ENCODE measurements around the gene PLEKHA8. TPM values are rescaled to one million over a fixed set of nuclear protein-coding genes. Genes with fewer than 3 reads are reported as not detected.

The PLEKHA8 gene
- total and polyA plus RNA-seq, 2 of the 8 experiments (the other 6 are each of a cell fraction or from before 2014, with no cell fraction given) = 10.7 to 44.0 TPM

- H3K4ac ChIP-seq (replicated peaks; ENCODE audit: insufficient read length, low read depth, low read length) = no peak overlapping the region
- no peak overlapping the region for H2BK12ac ChIP-seq (ENCODE audit: low read depth, low read length)
- 95% methylated on average over 2 of the region's 2 CpGs; no CpG with 5 or more reads in 1 of the 2 experiments for WGBS, 2 experiments (ENCODE audit: extremely low coverage in 1 of 2, insufficient coverage in 1 of 2, insufficient read length in 1 of 2, insufficient replicate concordance in 2 of 2, low coverage in 1 of 2, low lambda C conversion rate in 2 of 2, missing lambda C conversion rate in 1 of 2)
- no peak overlapping the region for H2BK5ac ChIP-seq (ENCODE audit: low read depth, low read length)
- no peak overlapping the region for H3K27ac ChIP-seq (ENCODE audit: low read depth, low read length)
- H2BK15ac ChIP-seq (ENCODE audit: low read length) = no peak overlapping the region
- FAIRE-seq = no peak
- no peaks in the 10 kb centered on the region for H4K20me1 ChIP-seq (replicated peaks in 1 of 2; ENCODE audit: control insufficient read depth in 1 of 2, insufficient read depth in 2 of 2, low read length in 2 of 2)
- H3K9ac ChIP-seq (replicated peaks in 1 of 4; ENCODE audit: extremely low read depth in 1 of 4, low read depth in 3 of 4, low read length in 3 of 4) = no peak overlapping the region
- H2BK20ac ChIP-seq (ENCODE audit: low read length) = no peak overlapping the region
- H3K56ac ChIP-seq (replicated peaks; ENCODE audit: insufficient read length, low read depth, low read length) = no peak overlapping the region
- H3K14ac ChIP-seq (ENCODE audit: insufficient read length) = no peak overlapping the region
- peaks cover 0 to 4% (median 0%) of the 10 kb centered on the region in 4 experiments; a peak in 3 of 7 replicates for H3K4me1 ChIP-seq (replicated peaks in 1 of 4; ENCODE audit: control insufficient read depth in 3 of 4, insufficient read depth in 4 of 4, low read length in 3 of 4)
- no peak for DNase-seq (ENCODE audit: low read depth in 1 of 2, low spot score in 2 of 2)
- no peaks in the 10 kb centered on the region for H3K79me2 ChIP-seq (ENCODE audit: control insufficient read depth in 1 of 2, insufficient read depth in 2 of 2, low read length in 2 of 2)
- no peaks in the 10 kb centered on the region for H3K79me1 ChIP-seq (ENCODE audit: low read depth, low read length)
- H3K18ac ChIP-seq (ENCODE audit: extremely low read depth, low read length) = no peak overlapping the region
- CTCF ChIA-PET (ENCODE audit: partially characterized antibody) = interaction anchor here (1.2 to 1.5 kb wide), 3 partner anchors 9 to 80 kb away, joined by 3 to 4 read pairs (median 4); no protein-coding TSS in a partner anchor
- no peak overlapping the region for H4K8ac ChIP-seq (ENCODE audit: extremely low read depth, insufficient read depth, low read length)
- H3K9me3 ChIP-seq (ENCODE audit: insufficient read depth in 2 of 2, low read depth in 1 of 2, low read length in 1 of 2) = 0 out of 4 replicates have a peak, but pooled peaks cover 0 to 2% of the 10 kb centered on the region in 2 experiments
- no peak overlapping the region for H2BK120ac ChIP-seq (replicated peaks; ENCODE audit: low read depth, low read length)
- H3K36me3 ChIP-seq (ENCODE audit: control insufficient read depth in 2 of 4, insufficient read depth in 4 of 4, low read length in 3 of 4) = no peaks in the 10 kb centered on the region
- no peak overlapping the region for H2AFZ ChIP-seq (ENCODE audit: low read length)
- POLR2A ChIA-PET (ENCODE audit: partially characterized antibody) = interaction anchor here (1.5 to 1.9 kb wide), 2 partner anchors 14 to 27 kb away, joined by 3 to 4 read pairs; no protein-coding TSS in a partner anchor
- no peaks in the 10 kb centered on the region; a peak in 1 of 7 replicates for H3K27me3 ChIP-seq (replicated peaks in 1 of 4; ENCODE audit: control insufficient read depth in 3 of 4, extremely low read depth in 1 of 4, insufficient read depth in 3 of 4, low read length in 3 of 4)
- H4K91ac ChIP-seq (replicated peaks; ENCODE audit: insufficient read length, low read length) = no peak overlapping the region
- no peaks in the 10 kb centered on the region for H3K23me2 ChIP-seq (ENCODE audit: low read depth, low read length)
- no peak overlapping the region for H3K4me2 ChIP-seq (ENCODE audit: insufficient read depth in 1 of 2, low read depth in 2 of 2, low read length in 2 of 2)
- no peak overlapping the region for H3K4me3 ChIP-seq (ENCODE audit: extremely low read depth in 1 of 4, insufficient read depth in 2 of 4, low read depth in 3 of 4, low read length in 4 of 4)
- H2AK5ac ChIP-seq (ENCODE audit: low read depth, low read length) = no peak overlapping the region
- no peak overlapping the region for H4K5ac ChIP-seq (ENCODE audit: insufficient read length, low read depth, low read length)
- H3K23ac ChIP-seq (ENCODE audit: insufficient read length) = no peak overlapping the region
- TF ChIP-seq SP4 (IDR thresholded peaks at IDR 0.05; ENCODE audit: low read length) (no peak), TBP (IDR thresholded peaks at IDR 0.05; ENCODE audit: low read depth, low read length) (no peak), TEAD4 (IDR thresholded peaks at IDR 0.05; ENCODE audit: low read depth, low read length) (no peak), CREB1 (IDR thresholded peaks at IDR 0.05) (no peak), SAP30 (IDR thresholded peaks at IDR 0.05; ENCODE audit: insufficient read depth, insufficient replicate concordance, low read length) (no peak), POLR2A (IDR thresholded peaks at IDR 0.05; ENCODE audit: control extremely low read depth in 1 of 2, low read depth in 2 of 2, low read length in 2 of 2) (no peak), RFX5 (IDR thresholded peaks at IDR 0.05; ENCODE audit: borderline replicate concordance, low read depth, low read length) (no peak), RNF2 (IDR thresholded peaks at IDR 0.05; ENCODE audit: borderline replicate concordance, low read depth, low read length, missing control alignments, poor library complexity, severe bottlenecking) (no peak), SP2 (IDR thresholded peaks at IDR 0.05; ENCODE audit: low read length) (no peak), SIRT6 (IDR thresholded peaks at IDR 0.05; ENCODE audit: low read length) (no peak), POLR2AphosphoS5 (IDR thresholded peaks at IDR 0.05; ENCODE audit: low read depth, low read length) (no peak), RXRA (IDR thresholded peaks at IDR 0.05; ENCODE audit: insufficient read depth, low read depth, low read length) (no peak), POU5F1 (IDR thresholded peaks at IDR 0.05; ENCODE audit: low read depth, low read length) (no peak), TAF7 (optimal IDR thresholded peaks at IDR 0.05; ENCODE audit: borderline replicate concordance, low read depth, low read length) (no peak)
- TF ChIP-seq, protein P1, sequence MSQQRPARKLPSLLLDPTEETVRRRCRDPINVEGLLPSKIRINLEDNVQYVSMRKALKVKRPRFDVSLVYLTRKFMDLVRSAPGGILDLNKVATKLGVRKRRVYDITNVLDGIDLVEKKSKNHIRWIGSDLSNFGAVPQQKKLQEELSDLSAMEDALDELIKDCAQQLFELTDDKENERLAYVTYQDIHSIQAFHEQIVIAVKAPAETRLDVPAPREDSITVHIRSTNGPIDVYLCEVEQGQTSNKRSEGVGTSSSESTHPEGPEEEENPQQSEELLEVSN (IDR thresholded peaks at IDR 0.05) = no peak
Observed at GRCh38 chr7:30001998-30002397, 26.2 kb upstream of the PLEKHA8 start.
